Measurements from ENCODE around the gene NTF4. TPM values are rescaled to one million over a fixed set of nuclear protein-coding genes. Genes with fewer than 3 reads are reported as not detected.

NTF4 gene
- total and polyA plus RNA-seq, 2 experiments from 2014 or later, result 0.94 to 2.7 TPM

GRCh38 chr19:49098795-49099194, 34.2 kb upstream of the NTF4 start:
- TF ChIP-seq ETS1 (IDR thresholded peaks at IDR 0.05), result no peak
- TF ChIP-seq ZNF114 (CRISPR knock-in tag; IDR thresholded peaks at IDR 0.05), result no peak
- TF ChIP-seq ZNF331 (CRISPR knock-in tag; IDR thresholded peaks at IDR 0.05; ENCODE audit: low read depth), result no peak
- TF ChIP-seq EZH2phosphoT487 (IDR thresholded peaks at IDR 0.05; ENCODE audit: unreplicated experiment), result no peak
- TF ChIP-seq, protein P1, sequence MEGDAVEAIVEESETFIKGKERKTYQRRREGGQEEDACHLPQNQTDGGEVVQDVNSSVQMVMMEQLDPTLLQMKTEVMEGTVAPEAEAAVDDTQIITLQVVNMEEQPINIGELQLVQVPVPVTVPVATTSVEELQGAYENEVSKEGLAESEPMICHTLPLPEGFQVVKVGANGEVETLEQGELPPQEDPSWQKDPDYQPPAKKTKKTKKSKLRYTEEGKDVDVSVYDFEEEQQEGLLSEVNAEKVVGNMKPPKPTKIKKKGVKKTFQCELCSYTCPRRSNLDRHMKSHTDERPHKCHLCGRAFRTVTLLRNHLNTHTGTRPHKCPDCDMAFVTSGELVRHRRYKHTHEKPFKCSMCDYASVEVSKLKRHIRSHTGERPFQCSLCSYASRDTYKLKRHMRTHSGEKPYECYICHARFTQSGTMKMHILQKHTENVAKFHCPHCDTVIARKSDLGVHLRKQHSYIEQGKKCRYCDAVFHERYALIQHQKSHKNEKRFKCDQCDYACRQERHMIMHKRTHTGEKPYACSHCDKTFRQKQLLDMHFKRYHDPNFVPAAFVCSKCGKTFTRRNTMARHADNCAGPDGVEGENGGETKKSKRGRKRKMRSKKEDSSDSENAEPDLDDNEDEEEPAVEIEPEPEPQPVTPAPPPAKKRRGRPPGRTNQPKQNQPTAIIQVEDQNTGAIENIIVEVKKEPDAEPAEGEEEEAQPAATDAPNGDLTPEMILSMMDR (conservative IDR thresholded peaks at IDR 0.05; ENCODE audit: low read depth in 2 of 2), result no peak
- TF ChIP-seq POLR2AphosphoS5 (IDR thresholded peaks at IDR 0.05; ENCODE audit: low read depth), result no peak
- no peak for TF ChIP-seq STAT1 (IDR thresholded peaks at IDR 0.05; ENCODE audit: unreplicated experiment)
- TF ChIP-seq NANOG (IDR thresholded peaks at IDR 0.05; ENCODE audit: borderline replicate concordance), result no peak
- TF ChIP-seq REST (IDR thresholded peaks at IDR 0.05; ENCODE audit: unreplicated experiment), result no peak
- no peak for TF ChIP-seq ZNF462 (CRISPR knock-in tag; IDR thresholded peaks at IDR 0.05)
- TF ChIP-seq CREB1 (CRISPR knock-in tag; IDR thresholded peaks at IDR 0.05; ENCODE audit: low read depth), result no peak
- Histone ChIP-seq H3K79me2 (replicated peaks; ENCODE audit: insufficient read depth) (peaks cover 40% of the 10 kb centered on the region), H4K20me1 (replicated peaks; ENCODE audit: insufficient read depth) (peaks cover 45% of the 10 kb centered on the region), H2AFZ (no peak overlapping the region), H3K4me1 (ENCODE audit: insufficient read depth) (no peaks in the 10 kb centered on the region), H3K4me2 (no peak overlapping the region), H3F3A (replicated peaks; ENCODE audit: low read depth) (peaks cover 43% of the 10 kb centered on the region), H3K36me3 (ENCODE audit: insufficient read depth) (peaks cover 33% of the 10 kb centered on the region), H3K9me2 (ENCODE audit: insufficient read depth) (no peaks in the 10 kb centered on the region), H3K4me3 (no peak overlapping the region), H3K27ac (ENCODE audit: low read depth) (0 out of 2 replicates have a peak overlapping the region, but pooled peaks have one; percentile 80), H3K27me3 (ENCODE audit: insufficient read depth) (no peaks in the 10 kb centered on the region)
- peaks cover 11% of the 10 kb centered on the region for H3K27me3 Mint-ChIP-seq (ENCODE audit: insufficient read depth, low read depth, poor library complexity)
- H3K4me1 Mint-ChIP-seq, result peaks cover 15% of the 10 kb centered on the region
- ATAC-seq (no peak), DNase-seq (ENCODE audit: low spot score) (no peak)
- no peaks in the 10 kb centered on the region for H3K9me3 Mint-ChIP-seq
- H3K36me3 Mint-ChIP-seq (ENCODE audit: low read depth), result peaks cover 89% of the 10 kb centered on the region
- H3K4me3 Mint-ChIP-seq, result no peak overlapping the region
- H3K27ac Mint-ChIP-seq, result no peak overlapping the region; the same call in 1 of the 2 replicates
